ENCODE measurements around the gene ARHGAP12.

DNA sequence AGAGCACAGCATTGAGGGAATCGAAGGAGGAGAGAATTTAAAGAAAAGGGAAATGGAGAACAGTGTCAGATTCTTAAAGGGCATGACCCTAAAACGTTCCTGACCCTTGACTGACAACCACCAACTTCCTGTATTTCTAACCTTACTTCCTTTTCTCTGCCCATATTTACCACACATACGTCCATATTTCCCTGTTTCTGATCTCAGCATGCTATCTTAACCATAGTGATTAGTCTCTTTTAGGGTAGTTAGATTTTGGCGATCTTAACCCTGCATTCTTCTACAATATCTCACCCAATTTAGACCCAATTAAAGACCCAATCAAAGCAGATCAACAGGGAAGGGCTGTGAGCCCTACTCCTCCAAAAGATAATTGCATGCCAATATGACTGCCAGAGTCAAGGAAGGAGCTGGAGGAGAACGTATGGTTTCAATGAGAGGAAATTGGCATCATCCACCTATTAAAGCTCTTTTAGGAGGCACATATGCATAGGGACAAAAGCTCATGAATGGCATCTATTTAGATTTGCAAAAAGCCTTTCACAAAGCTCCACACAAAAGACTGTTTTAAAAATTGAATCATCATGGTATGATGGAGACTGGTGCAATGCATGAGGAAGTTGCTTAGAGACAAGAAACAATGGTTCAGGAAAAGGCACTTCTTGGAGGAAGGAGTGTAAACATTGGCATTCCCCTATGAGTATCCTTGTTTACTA is 49.0 kb upstream of the ARHGAP12 start:
- TF ChIP-seq, protein P1, sequence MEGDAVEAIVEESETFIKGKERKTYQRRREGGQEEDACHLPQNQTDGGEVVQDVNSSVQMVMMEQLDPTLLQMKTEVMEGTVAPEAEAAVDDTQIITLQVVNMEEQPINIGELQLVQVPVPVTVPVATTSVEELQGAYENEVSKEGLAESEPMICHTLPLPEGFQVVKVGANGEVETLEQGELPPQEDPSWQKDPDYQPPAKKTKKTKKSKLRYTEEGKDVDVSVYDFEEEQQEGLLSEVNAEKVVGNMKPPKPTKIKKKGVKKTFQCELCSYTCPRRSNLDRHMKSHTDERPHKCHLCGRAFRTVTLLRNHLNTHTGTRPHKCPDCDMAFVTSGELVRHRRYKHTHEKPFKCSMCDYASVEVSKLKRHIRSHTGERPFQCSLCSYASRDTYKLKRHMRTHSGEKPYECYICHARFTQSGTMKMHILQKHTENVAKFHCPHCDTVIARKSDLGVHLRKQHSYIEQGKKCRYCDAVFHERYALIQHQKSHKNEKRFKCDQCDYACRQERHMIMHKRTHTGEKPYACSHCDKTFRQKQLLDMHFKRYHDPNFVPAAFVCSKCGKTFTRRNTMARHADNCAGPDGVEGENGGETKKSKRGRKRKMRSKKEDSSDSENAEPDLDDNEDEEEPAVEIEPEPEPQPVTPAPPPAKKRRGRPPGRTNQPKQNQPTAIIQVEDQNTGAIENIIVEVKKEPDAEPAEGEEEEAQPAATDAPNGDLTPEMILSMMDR (IDR thresholded peaks at IDR 0.05 in 8 of 11, conservative IDR thresholded peaks at IDR 0.05 in 3 of 11) = no peak
- TF ChIP-seq POLR2AphosphoS5 (IDR thresholded peaks at IDR 0.05) (peak in 1 of 3 donors; percentile 20), POLR2A (IDR thresholded peaks at IDR 0.05) (no peak)

All from spleen (tissue), 7 donors.